Measurements from ENCODE around the gene ULBP2.

The ULBP2 gene

DNA sequence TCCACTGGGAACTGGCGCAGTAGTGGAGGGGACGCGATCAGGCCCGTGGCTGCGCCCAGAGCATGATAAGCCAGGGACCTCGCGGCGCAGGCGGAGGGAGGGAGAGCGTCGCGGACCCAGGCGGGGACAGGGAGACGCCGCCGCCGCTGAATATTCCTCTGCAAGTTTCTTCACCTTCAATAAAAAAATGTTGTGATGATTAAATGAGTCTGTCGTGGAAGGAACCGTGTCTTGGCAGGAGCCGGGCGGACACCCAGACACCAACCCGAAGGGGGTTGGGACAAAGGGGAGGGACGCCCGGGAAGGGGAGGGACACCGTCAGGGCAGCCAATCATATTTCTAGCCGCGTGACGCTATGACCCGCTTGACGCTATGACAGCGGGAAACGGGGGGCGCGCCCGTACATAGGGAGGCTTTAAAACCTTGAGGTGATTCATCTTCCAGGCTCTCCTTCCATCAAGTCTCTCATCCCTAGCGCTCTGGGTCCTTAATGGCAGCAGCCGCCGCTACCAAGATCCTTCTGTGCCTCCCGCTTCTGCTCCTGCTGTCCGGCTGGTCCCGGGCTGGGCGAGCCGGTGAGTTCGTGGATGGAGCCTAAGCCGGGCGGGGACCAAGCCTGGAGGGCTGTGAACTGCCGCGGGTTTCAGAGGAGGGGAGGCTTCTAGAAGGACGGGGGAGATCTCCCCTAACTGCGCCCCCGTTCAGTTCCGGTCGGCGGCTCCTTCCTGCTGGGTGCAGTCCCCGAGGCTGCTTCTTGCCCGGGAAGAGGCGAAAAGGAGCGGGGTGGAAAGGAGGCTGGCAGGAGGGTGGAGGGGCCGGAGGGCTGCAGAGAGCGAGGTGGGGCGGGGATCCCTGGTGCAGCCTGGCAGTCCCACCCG, at the start of gene ULBP2:
TSS of gene ULBP2 (plus strand) at position 432 of the 878 bp plus-strand sequence. CDS start at position 491, 59 bp downstream.
- DNase-seq: peak in 56 of 58 donors; percentile 10 to 88 (median 70)

DNA sequence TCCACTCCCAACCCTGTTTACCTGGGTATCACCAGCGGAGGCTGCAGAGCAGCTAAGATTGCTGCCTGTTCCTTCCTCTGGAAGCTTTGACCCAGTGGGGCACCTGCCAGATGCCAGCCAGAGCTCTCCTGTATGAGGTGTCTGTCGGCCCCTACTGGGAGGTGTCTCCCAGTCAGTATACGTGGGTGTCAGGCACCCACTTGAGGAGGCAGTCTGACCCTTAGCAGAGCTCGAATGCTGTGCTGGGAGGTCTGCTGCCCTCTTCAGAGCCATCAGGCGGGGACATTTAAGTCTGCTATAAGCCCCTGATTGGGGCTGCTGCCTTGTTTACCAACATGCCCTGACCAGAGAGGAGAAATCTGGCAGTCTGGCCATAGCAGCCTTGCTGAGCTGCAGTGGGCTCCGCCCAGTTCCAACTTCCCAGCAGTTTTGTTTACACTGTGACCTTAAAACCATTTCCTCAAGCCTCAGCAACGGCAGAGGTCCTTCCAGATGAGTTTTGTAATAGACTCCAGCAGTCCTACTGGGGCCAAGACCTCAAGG, 46.7 kb upstream of the ULBP2 start:
- DNase-seq: peak in 1 of 58 donors; percentile 7

DNA sequence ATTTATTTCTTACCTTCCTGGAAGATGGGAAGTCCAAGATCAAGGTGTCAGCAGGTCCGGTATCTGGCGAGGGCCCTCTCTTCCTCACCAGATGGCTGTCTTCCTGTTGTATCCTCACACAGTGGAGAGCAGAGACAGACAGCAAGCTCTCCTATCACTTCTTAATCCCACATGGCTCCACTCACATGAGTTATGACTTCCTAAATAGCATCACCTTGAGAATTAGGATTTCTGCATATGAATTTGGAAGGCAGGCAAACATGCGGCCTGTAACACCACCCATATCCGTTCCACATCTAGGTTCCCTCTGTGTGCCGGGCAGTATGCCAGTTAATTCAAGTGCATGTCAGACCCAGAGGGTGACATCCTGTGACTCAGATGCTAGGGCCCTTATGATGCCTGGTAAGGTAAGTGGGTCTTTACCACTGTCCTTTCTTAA, 46.0 kb upstream of the ULBP2 start:
- DNase-seq: no peak

GRCh38 chr6:149896491-149896890, 45.3 kb upstream of the ULBP2 start:
- DNase-seq: no peak

DNA sequence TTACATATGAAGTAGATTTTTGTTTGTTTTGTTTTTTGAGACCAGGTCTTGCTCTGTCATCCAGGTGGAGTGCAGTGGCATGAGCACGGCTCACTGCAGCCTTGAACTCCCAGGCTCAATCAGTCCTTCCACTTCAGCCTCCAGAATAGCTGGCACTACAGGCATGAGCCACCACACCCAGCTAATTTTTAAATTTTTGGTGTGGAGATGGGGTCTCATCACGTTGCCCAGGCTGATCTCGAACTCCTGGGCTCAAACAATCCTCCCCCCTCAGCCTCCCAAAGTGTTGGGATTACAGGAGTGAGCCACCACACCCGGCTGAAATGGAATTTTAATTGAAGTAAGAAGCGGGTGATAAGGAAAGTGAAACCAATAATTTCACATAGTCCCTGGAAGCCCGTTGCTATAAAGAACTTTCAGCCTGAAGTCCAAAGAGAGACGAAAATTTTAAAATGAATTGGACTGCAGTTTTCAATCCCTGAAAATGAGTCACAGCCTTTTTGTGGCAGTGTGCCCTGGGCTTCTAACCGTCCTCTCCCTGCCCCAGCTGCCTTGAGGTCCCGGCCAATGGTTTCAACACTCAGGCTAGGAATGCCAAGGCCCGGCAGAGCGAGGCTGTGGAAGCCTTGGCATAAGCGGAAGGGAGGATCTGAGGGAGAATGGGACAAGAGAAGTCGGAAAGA, 44.7 kb upstream of the ULBP2 start:
- DNase-seq: peak in 27 of 58 donors; percentile 5 to 71 (median 18)

DNA sequence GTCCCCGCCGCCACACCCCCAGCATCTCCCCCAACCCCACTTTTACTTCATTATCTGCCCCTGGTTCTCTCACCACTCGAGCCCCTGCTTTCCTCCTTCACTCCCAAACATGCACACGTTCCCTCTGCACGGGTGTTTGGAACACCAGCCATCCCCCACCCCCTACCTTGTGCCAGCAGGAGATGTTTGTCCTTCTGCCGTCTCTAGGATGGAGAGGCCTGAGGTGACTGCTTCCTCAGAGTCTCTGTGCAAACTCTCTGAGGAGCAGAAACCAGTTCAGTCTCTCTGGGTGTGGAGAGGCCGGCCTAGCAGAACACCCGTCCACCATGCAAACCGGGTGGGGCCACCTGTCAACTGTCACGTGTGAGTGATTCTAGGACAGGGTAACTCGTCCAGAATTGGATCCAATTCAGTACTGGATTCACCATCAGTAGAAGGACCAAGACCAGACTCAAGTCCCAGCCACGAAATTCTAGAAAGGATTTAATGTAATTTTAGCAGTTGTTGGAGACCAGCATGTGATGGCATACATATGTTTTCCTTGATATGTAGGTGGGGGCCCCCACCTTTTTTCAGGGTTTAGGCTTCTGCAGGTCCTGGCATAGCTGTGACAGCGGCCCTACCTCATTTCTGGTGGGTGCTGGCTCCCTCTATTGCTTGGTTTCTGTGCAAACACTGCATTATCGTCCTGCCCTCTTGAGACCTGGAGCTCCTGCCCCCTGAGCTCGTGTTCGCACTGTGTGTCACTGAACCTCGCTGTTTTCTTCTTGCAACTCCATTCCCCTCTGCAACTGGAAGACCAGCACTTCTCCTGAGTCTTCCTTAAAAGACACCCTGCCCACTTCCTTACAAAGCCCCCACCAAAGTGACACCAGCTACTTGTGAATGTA, 43.7 kb upstream of the ULBP2 start, which contains the start of gene RAET1E:
TSS of gene RAET1E (minus strand) at position 259 of the 890 bp plus-strand sequence. CDS start 7,212 bp downstream, outside the sequence.
- no peak for DNase-seq

- DNase-seq: no peak
Observed at GRCh38 chr6:149898966-149899365, 42.8 kb upstream of the ULBP2 start.

GRCh38 chr6:149899486-149899885, 42.3 kb upstream of the ULBP2 start:
- DNase-seq: no peak

DNA sequence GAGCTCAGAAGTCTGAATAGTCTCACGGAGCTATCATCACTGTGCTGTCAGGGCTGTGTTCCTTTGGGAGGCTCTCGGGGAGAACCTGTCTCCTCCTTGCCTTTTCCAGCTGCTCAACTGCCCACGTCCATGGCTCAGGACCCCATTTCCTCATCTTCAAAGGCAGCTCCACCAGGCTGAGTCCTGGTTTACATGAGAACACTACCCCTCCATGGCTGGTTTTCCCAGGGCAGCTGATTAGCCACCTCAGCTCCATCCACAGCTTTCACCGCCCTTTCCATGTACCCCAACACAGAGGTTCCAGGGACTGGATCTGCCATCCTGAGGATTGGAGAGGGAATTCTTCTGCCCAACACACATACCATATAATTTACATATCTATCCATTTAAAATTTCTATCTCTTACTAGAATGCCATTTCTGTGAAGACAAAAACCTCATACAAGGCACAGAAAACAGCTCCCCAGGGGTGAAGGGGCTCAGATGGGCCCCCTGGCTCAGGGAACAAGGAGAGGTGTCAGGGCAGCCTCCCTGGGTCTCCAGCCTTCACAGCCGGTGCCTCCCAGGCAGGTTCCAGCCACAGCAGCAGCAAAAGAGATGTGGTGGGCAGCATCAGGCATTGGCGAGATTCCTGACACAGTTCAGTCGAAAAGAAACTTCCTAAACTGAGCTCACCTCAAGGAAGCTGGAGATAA, 41.7 kb upstream of the ULBP2 start:
- no peak for DNase-seq

DNA sequence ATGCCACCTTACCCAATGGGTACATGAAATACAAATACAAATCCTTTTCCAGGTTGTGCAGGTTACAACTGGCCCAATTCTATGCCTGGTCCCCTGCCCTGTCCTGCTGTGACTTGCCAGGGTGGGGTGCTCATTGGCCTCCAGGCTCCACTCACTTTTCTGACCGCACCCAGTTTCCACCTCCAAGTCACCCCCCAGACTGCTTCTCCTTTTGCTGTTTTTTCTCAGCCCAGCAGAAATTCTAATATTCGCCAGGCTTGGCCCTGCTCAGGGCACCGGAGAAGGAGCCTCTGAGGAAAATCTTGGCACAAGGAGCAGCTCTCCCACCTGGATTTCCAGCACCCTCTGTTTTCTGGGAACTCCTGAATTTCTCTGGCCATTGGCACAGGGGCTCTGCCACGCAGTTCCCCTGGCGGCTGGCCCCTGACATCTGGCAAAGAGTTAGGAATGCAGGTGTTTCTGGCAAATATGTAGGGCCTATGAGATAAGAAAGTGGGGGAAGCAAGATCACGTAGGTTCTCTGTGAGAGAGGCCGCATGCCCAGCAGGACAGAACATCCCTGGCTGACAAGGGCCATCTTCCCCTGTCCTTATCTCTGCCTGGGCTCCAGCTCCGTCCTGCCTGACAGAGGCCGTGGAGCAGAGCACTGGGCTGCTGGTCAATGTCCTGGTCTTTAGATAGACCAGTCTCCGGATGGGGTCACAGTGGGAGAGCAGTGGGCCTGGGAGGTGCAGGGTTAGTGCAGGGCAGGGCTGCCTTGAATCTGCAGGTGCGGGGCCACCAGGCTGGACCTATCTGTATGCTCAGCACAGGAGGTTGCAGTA, 41.0 kb upstream of the ULBP2 start:
- no peak for DNase-seq

DNA sequence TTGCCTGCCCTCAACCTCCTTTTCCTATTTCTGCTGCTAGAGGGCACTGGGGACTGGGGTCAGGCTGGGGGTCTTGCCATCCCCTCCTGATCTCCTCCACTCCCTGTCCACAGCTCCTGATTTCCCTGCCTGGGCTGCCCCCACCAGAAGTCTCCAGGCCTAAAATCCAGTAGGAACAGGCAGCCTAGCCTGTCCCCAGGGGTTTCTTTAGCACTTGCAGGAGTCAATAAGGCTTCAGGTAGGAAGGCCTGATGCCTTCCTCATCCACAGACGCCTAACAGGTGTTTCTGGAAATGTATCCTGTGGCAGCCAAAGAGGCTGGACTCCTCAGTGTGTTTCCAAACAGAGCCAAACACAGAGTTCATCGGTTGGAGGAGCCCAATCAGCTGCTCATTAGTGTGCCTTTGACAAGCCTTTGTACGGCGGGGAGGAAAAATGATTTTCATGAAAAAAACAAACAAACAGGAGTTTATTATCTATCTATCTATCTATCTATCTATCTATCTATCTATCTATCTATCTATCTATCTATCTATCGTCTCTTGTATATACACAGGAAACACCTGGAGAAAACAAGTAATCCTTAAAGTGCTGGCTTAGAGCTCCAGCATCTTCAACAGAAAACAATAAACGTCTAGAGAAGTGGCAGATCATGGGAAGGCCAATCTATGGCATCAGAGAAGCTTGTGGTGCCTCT, 40.2 kb upstream of the ULBP2 start:
- no peak for DNase-seq

DNA sequence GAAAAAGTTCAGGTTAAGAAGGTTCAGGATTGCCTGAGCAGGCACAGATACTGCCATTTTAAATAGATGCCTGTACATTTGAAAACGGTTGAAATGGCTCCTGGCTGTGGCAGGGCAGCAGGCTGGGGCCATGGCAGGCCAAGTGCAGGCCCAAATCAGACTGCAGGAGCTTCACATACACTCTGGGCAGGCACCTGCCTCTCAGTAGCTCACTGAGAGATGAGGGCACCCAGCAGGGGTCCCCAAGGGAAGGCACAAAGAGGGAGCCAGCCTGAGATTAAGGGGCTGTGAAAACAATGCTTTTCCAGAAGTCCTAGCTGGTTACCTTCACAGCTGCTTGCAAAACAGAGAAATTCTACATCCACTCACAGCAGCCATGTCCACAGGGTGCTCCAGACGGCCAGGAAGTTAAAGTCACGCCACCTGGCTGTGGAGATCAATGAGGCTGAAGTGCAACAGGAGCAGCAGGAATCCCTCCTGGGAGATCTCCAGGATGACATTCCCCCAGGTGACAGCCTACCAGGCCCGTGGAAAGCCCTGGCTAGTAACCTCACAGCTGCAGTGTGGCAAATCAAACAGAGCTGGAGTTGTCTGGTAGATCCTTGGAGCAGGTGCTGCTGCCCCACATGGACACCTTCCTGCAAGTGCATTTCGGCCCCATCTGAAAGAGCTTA, 37.7 kb upstream of the ULBP2 start:
- DNase-seq: no peak

DNA sequence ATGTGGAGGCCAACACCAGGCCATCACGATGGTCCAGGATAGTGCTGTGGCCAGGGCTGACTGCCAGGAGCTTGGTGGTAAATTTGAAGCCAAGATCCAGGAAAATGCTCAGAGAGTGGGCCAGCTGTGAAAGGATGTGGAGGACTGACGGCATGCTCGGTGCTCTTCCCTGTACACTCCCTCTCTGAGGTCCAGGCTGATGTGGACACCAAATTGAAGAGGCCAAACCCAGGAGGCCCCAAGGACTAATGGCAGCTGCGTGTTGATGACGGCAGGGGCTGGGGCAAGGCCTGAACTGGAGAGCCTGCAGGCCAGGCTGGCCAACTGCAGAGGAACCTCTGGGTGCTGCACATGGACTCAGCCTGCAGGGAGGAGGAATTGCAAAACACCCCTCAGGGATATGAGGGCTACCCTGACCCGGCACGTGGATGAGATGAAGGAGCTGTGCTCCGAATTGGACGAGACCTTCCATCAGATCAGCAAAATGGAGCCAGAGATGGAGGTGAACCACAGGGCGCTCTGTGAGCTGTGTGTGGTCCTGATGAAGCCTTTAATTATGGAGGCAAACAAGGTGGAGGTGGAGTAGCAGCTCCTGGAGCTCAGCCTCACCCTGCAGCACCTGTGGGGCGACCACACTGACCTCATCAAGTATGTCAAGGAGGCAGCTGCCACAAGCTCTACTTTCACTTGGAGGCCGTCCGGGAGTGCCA, 37.0 kb upstream of the ULBP2 start:
- DNase-seq: no peak

DNA sequence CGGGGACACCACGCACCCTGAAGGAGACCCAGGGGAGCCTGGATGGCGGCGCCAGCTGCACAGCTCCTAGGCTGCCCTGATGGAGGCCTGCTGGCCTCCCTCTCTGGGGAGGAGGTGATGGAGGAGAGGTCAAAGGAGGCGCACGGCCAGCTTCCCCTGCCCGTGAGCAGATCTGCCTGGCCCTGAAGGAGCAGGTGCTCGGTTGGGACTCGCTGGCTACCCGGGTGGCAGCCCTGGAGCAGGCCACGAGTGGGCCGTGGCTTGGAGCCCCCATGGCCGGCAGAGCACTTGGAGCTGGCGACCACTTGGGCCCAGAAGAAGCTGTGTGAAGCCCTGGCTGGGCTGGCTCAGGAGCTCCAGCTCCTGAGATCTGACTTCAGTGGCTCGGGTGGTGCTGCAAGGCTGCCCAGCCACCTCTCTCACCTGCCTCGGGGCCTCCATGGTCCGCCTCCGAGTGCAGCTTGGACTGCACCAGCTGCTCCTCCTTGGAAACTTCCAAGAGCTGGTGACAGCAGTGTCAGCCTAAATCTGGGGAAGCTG, 36.4 kb upstream of the ULBP2 start:
- no peak for DNase-seq

- no peak for DNase-seq
Observed at GRCh38 chr6:149905911-149906371, 35.9 kb upstream of the ULBP2 start.

DNA sequence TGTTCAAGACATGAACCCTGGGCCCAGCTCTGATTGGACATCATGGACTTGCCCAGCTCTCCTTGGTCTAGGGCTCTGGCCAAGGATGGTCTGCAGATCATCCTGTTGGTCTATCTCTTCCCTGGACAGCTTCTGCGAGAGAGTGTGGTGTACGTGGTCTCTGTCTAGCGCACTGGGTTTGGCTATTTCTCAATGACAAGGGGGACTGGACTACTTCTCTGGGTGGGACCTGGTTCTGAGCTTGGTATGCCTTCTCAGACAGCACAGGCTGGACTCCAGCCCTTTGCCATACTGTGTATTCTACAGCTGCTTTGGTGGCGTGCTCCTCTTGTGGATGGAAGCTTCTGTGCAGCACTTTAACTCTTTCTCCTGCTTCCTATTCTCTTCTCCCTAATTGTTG, 35.4 kb upstream of the ULBP2 start:
- no peak for DNase-seq

DNA sequence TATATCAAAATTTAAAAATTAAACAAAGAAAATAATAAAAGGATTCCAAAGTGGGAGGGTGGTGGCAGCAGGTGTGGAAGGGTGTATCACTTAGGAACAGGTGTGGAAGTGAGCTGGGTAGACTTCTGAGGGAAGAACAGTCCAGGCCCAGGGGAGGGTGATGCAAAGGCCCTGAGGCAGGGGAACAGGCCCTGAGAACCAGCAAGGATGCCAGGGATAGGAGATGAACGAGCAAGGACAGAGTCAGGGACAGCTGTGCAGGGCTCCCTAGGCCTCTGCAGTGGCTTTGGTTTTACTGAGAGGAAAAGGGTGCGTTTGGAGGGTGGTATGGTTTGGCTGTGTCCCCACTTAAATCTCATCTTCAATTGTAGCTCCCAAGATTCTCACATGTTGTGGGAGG, 34.5 kb upstream of the ULBP2 start:
- no peak for DNase-seq

Data from anterior cingulate cortex (tissue), 58 donors.